HG02678 (cell line): ENCODE measurements around the gene ADAMTSL2.

ENCODE experiments used
- ATAC-seq: cut with Tn5 transposase; IDR thresholded peaks from one replicate; pipeline ENCODE4 v1.9.1; 2021; ENCODE audit warnings: mild to moderate bottlenecking, moderate library complexity; ENCODE audit not compliant: unreplicated experiment

The ADAMTSL2 gene

DNA sequence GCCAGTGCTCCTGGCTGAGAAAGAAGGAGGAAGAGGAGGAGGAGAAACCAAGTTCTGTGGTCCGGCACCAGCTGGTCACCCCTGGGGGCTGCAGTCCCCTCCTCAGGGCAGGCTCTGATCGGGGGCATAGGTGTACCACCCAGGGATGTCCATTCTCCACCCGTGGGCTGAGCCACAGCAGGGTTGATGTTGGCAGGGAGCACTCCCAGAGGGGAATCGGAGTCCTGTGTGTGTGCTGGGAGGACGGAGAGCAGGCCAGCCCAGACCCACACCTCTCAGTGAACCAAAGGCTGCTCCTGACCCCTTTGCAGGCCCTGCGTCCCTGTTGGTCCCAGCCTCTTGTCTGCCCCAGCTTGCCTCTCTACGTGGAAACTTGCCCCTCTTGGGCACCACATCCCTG is 4.6 kb upstream of the ADAMTSL2 start:
- ATAC-seq, result no peak

DNA sequence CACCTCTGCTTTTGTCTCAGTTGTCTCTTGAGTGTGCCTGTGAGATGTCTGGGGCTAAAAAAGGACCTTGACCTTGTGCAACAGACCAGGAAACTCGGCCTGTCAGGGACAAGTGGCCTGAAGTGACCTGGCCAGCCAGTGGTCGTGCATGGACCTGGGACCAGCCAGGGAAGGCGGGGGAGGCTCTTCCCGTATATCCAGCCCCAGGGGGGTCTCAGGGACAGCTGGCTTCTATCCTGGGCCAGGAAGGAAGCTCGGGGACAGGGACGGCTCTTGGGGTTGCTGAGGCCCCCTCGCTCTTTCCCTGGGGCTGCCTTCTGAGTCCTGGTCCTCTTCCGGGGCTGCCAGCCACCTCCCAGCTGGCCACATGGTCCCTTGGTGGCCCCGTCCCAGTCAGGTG is 3.2 kb upstream of the ADAMTSL2 start:
- no peak for ATAC-seq

DNA sequence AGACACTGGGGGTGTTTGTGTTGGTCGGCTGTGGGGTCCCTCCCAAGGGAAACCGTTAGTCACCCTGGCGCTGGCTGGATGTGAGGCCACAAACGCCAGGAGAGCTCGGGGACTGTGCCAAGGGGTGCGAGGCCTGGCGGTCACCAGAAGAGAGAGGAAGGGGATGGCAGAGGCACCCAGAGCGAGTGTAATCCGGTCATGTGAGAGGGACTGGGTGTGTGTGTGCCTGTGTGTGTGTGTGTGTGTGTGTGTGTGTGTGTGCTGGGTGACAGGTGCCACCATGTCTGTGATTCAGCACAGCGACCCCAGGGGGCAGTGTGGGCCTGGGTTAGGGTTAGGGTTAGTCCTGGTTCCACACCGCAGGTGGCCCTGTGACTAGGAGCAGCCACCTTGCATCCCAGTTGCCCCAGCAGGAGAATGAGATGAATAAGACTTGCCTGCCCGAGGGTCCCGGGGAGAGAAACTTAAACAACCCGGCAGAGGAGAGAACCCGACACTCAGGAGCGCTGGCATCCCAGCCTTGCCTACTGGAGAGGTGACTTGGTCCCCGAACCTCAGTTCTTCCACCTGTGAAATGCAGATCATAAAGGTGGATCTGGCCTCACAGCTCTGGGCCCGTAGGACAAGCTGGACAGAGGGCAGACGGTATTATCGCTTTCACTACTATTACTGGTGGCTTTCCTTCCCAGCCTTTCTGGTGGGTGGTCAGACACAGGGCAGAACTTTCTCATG is 1.4 kb upstream of the ADAMTSL2 start:
- no peak for ATAC-seq

DNA sequence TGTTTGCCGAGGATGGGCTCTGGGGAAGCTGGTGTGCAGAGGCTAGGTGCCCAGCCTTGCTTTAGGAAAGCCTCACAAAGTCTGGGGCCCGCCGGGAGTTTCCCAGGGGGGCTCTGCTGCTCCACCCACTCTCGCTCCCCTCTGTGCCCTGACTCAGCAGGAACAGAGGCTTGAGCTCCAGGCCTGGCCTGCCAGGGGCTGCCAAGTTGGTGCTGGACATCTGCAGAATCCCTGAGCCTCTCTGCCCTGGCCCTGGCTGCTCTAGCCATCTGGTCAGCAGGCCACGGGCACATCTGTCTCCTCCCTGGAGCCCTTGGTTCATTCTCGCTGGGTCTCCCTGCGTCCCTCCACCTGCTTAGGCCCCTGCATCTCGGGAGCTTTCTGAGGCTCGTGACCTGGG is 647 bp upstream of the ADAMTSL2 start:
- no peak for ATAC-seq

- ATAC-seq, result no peak
Observed at GRCh38 chr9:133535306-133535877, 888 bp downstream of the ADAMTSL2 start.

DNA sequence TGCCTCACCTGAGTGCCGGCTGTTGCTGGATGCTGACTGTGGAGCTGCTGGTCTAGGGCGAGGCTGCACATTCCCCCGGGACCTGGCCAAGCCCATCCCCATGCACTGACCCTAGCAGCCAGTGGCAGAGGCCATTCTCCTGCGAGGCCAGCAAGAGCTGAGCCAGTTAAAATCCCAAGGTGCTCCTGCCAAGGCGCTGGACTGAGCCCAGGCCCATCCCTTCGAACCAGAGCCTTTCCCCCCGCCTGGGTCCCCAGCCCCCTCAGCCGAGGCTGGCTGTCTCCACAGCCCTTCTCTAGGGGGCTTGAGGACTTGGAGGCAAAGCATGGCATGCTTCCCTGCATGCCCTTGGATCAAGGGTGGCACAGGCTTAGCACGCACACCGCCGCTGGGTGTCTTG is 1.6 kb downstream of the ADAMTSL2 start:
- no peak for ATAC-seq

- no peak for ATAC-seq
Observed at GRCh38 chr9:133536536-133536935, 2.0 kb downstream of the ADAMTSL2 start.

DNA sequence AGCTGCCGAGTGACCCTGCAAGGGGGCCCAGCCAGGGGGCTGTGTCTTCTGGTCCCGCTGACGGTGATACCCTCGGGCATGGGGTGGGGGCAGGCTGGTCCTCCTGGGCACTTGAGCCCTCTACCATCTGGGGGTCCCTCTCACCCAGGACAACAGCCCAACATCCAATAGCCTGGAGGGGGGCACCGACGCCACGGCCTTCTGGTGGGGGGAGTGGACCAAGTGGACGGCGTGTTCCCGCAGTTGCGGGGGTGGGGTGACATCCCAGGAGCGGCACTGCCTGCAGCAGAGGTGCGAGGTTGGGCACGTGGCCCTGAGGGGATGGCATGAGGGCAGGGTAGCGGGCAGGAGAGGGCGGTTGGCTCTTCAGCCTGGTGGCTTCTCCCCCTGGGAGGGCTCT is 2.8 kb downstream of the ADAMTSL2 start:
- ATAC-seq, result no peak

DNA sequence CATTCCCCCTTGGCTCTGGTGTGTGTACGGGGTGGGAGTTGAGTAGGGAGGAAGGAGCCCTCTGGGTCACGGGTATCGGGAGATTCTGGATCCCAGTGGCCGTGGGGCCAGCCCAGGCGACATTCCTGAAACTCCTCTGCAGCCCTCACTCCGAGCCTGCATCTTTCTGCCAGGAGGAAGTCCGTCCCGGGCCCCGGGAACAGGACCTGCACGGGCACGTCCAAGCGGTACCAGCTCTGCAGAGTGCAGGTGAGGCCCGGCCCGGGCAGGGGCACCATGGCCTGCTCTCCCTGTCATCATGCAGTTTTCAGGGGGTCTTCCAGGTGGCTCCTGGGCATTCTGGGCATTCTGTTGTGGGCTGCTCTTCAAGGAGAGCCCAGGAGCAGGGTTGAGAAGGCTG is 3.7 kb downstream of the ADAMTSL2 start:
- ATAC-seq, result no peak

- ATAC-seq, result no peak
Observed at GRCh38 chr9:133538851-133539833, 4.6 kb downstream of the ADAMTSL2 start.

GRCh38 chr9:133539991-133540697 is 5.6 kb downstream of the ADAMTSL2 start:
- ATAC-seq, result no peak

DNA sequence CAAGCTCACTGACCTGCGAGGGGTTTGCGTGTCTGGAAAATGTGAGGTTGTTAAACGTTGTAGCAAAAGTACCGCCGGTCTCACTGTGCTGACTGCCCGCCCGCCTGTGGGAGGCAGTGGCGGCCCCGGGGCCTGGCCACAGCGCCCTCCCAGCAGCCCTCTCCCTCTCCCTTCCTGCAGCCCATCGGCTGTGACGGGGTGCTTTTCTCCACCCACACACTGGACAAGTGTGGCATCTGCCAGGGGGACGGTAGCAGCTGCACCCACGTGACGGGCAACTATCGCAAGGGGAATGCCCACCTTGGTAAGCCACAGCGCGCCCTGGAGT is 6.2 kb downstream of the ADAMTSL2 start:
- ATAC-seq, result no peak

GRCh38 chr9:133542002-133542401 is 7.5 kb downstream of the ADAMTSL2 start:
- no peak for ATAC-seq

DNA sequence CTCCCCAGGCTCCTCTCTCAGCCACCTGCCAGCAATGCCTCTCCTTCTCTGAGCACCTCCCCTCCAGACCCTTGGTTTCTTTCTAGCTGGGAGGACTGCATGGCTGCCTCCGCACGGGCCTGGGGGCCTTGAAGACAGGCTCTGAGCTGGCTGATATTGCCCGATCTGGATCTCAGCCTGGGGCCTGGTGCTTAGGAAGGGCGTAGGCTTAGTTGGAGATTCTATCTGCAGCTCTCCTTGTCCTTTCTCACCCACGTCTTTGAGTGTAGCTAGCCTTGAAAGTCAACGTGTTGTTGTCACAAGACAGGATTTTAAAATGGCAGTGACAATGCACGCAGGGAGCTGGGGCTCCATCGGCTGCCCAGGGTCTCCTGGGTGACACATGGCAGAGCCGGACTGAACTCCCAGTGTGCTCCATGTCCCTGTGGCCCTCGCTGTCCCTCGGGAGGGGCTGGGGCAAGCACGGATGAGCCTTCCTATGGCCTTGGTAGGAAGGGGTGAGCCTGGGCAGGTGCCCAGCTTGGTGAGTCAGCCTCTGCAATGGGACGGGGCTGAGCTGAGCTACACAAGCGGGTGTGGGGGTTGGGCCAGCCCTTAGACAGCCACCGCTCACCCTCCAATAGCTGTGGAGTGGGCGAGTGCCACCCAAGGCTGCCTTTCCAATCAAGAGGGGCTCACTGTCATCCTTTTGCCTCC is 9.4 kb downstream of the ADAMTSL2 start:
- no peak for ATAC-seq

GRCh38 chr9:133545494-133546286 is 11.2 kb downstream of the ADAMTSL2 start:
- ATAC-seq, result no peak

DNA sequence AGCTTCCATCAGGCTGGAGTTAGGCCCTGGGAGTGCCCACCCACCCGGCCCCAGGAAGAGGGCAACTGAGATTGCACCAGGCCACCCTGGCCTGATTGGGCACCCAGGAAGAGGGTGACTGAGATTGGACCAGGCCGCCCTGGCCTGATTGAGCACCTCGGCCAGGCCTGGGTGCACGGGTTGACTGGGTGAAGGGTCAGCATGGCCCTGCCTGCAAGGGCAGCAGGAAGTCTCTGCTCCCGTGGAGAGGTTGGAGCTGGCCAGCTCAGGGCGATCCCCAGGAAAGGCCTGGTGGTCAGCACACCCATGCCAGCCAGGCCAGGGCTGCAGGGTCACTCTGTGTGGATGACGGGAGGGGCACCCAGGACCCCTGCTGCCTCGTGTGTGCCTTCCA is 11.8 kb downstream of the ADAMTSL2 start:
- ATAC-seq, result no peak

DNA sequence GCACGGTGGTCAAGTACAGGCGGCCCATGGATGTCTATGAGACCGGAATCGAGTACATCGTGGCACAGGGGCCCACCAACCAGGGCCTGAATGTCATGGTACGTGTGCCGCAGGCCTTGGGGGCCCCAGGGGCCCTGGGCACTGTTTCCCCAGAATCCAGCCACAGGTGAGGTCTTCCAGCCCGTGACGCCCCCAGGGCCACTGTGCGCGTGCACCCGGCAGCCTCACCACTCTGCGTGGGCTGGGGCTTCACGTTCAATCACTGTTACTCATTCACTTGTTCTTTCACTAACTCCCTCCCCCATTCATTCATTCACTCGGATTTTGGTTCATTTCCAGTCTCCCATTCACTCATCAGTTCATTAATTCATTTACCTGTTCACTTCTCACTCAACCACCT is 12.6 kb downstream of the ADAMTSL2 start:
- ATAC-seq, result no peak

DNA sequence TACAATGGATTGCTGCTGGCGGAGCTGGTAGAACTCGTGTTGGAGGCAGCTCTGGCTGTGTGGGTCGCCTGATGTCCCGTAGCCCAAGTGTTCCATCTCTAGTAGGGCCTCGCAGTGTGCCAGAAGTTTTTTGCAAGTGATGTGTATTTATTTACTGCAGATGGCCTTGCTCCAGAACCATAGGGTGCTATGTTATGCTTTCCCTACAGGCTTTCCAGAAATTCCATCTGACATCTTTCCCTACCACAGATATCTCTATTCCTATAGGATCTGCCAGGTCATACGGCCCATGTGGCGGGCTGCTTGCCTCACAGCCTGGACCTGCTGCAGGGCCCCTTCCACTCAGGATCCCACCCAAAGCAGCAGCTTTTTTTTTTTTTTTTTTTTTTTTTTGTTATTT is 16.9 kb downstream of the ADAMTSL2 start:
- ATAC-seq, result no peak

DNA sequence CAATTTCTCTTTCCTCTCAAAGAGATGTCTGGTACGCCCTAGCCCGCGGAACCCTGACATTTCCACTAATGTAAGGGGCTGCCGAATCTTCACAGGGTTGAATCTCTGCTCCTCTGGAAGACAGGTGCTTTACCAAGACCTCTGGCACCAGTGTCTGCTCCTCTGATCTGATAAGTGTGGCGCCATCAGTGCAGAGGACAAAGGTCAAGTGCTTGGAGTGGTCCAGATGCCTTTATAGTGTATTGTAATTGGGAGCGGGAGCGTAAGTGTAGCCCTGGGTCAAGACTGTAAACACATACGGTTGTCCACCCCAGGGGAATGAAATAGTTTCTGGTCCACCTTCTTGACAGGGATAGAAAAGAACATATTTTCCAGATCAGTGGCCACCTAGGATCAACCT is 17.7 kb downstream of the ADAMTSL2 start:
- no peak for ATAC-seq

DNA sequence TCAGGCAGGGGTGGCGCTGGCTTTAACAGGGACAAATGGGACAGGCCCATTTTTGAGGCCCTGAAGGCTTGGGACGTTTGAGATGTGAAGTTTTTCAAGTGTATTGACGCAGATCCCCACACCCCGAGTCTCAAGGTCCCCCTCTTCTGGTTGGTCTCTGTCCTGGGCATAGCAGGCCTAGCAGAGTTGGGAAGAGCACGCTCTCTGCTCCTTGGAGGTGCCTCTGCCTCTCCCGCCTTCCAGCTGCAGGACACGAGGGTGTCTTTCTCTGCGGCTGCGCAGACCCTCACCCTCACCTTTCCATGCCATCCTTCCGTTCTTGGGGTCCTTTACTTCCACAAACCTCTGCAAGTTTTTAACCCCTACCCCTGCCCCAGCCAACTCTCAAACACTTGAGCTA is 18.6 kb downstream of the ADAMTSL2 start:
- ATAC-seq, result no peak
